ENCODE data around the gene TMEM45B. TPM values are rescaled to one million over a fixed set of nuclear protein-coding genes. Genes with fewer than 3 reads are reported as not detected.
A peak's percentile ranks its signal among the peaks of the same experiment; 100 is the strongest.

Gene TMEM45B
- total RNA-seq, 4 donors from 2014 or later, result 0.47 to 3.9 TPM; not detected in 2

GRCh38 chr11:129880311-129880710 lies 64.7 kb downstream of the TMEM45B start:
- Histone ChIP-seq H3K27ac (no peak overlapping the region), H3K36me3 (peaks cover 0 to 100% of the 10 kb centered on the region in 2 donors), H3K9me3 (no peaks in the 10 kb centered on the region), H3K27me3 (no peaks in the 10 kb centered on the region), H3K4me1 (no peaks in the 10 kb centered on the region), H3K4me3 (no peak overlapping the region)
- TF ChIP-seq POLR2AphosphoS5 (IDR thresholded peaks at IDR 0.05) (no peak), CTCF (IDR thresholded peaks at IDR 0.05) (no peak), POLR2A (IDR thresholded peaks at IDR 0.05) (no peak), EP300 (IDR thresholded peaks at IDR 0.05) (no peak)
- WGBS, 2 donors (ENCODE audit: low coverage in 1 of 2), result 87 to 89% methylated on average over 3 of the region's 3 CpGs
- no peak for ATAC-seq

- 50 to 67% methylated on average over 2 to 9 of the region's 9 CpGs for WGBS, 2 donors (ENCODE audit: low coverage in 1 of 2)
These were observed 66.0 kb downstream of the TMEM45B start for GRCh38 chr11:129881570-129882170.

GRCh38 chr11:129884581-129884980 lies 68.9 kb downstream of the TMEM45B start:
- Histone ChIP-seq H3K36me3 (peaks cover 4 to 100% of the 10 kb centered on the region in 2 donors), H3K4me3 (no peak overlapping the region), H3K27ac (no peak overlapping the region), H3K4me1 (no peaks in the 10 kb centered on the region), H3K27me3 (no peaks in the 10 kb centered on the region), H3K9me3 (no peaks in the 10 kb centered on the region)
- WGBS, 2 donors (ENCODE audit: low coverage in 1 of 2), result 95 to 100% methylated on average over 2 to 3 of the region's 8 CpGs
- TF ChIP-seq POLR2AphosphoS5 (IDR thresholded peaks at IDR 0.05) (no peak), EP300 (IDR thresholded peaks at IDR 0.05) (no peak), CTCF (IDR thresholded peaks at IDR 0.05) (no peak), POLR2A (IDR thresholded peaks at IDR 0.05) (no peak)
- ATAC-seq, result no peak

More at GRCh38 chr11:129881570-129882170, 66.0 kb downstream of the TMEM45B start:
- Histone ChIP-seq H3K36me3 (peaks cover 0 to 100% of the 10 kb centered on the region in 2 donors), H3K27me3 (no peaks in the 10 kb centered on the region), H3K27ac (no peak overlapping the region), H3K9me3 (no peaks in the 10 kb centered on the region), H3K4me1 (no peaks in the 10 kb centered on the region), H3K4me3 (no peak overlapping the region)
- no peak for TF ChIP-seq POLR2AphosphoS5 (IDR thresholded peaks at IDR 0.05)
- no peak for TF ChIP-seq POLR2A (IDR thresholded peaks at IDR 0.05)
- peak in 1 of 4 experiments; percentile 19 for TF ChIP-seq CTCF (IDR thresholded peaks at IDR 0.05)
- no peak for ATAC-seq

GRCh38 chr11:129885381-129885780 lies 69.7 kb downstream of the TMEM45B start:
- Histone ChIP-seq H3K4me3 (no peak overlapping the region), H3K4me1 (no peaks in the 10 kb centered on the region), H3K27me3 (no peaks in the 10 kb centered on the region), H3K9me3 (no peaks in the 10 kb centered on the region), H3K27ac (no peak overlapping the region), H3K36me3 (peaks cover 4 to 100% of the 10 kb centered on the region in 2 donors)
- TF ChIP-seq POLR2A (IDR thresholded peaks at IDR 0.05) (no peak), EP300 (IDR thresholded peaks at IDR 0.05) (no peak), CTCF (IDR thresholded peaks at IDR 0.05) (no peak), POLR2AphosphoS5 (IDR thresholded peaks at IDR 0.05) (no peak)
- WGBS, 2 donors (ENCODE audit: low coverage in 1 of 2), result 91 to 100% methylated on average over 1 to 8 of the region's 12 CpGs
- no peak for ATAC-seq

GRCh38 chr11:129888451-129888850 lies 72.8 kb downstream of the TMEM45B start:
- TF ChIP-seq POLR2A (IDR thresholded peaks at IDR 0.05) (no peak), POLR2AphosphoS5 (IDR thresholded peaks at IDR 0.05) (no peak), EP300 (IDR thresholded peaks at IDR 0.05) (no peak), CTCF (IDR thresholded peaks at IDR 0.05) (no peak)
- Histone ChIP-seq H3K36me3 (peaks cover 4 to 97% of the 10 kb centered on the region in 2 donors), H3K4me1 (peaks cover 0 to under 1% (median 0%) of the 10 kb centered on the region in 3 donors), H3K4me3 (no peak overlapping the region), H3K27me3 (no peaks in the 10 kb centered on the region), H3K9me3 (no peaks in the 10 kb centered on the region), H3K27ac (no peak overlapping the region)
- 79 to 83% methylated on average over 5 of the region's 5 CpGs for WGBS, 2 donors (ENCODE audit: low coverage in 1 of 2)
- no peak for ATAC-seq

Measured in gastroesophageal sphincter (tissue), 4 donors.